Body of pancreas (tissue), 4 donors: ENCODE data around the gene ARID4B.
"Not testable (repeated sequence)": the region's sequence is repeated elsewhere in the genome, so short reads cannot be mapped to it uniquely, and the experiment has no call there.

Experiments used
- CTCF ChIP-seq, 7 experiments: fragments of 450-650 bp in 4 of 7; fragments of 200-600 bp in 3 of 7; sonication (generic) in 3 of 7; IDR thresholded peaks; one replicate each; pipeline ENCODE4 v1.5.1; 2016 to 2019; ENCODE audit warnings: antibody characterized with exemption in 7 of 7
- POLR2A ChIP-seq, 3 donors: fragments of 450-650 bp; IDR thresholded peaks; one replicate each; pipeline ENCODE4 v1.6.1; 2016; ENCODE audit warnings: antibody characterized with exemption in 3 of 3, mild to moderate bottlenecking in 2 of 3

GRCh38 chr1:235283636-235284035 lies 44.3 kb downstream of the ARID4B start:
- TF ChIP-seq CTCF, POLR2A (IDR thresholded peaks at IDR 0.05): not testable (repeated sequence)
